H1 (cell line): ENCODE measurements around the gene COL26A1.

Source experiments
- CBX5 ChIP-seq: fragments of 300-800, 300-1000 bp; sonication (generic); IDR thresholded peaks from 2 replicates; pipeline ENCODE4 v1.7.1; 2016; ENCODE audit warnings: antibody characterized with exemption, low read length, low read depth
- CEBPB ChIP-seq: IDR thresholded peaks from 2 replicates; pipeline ENCODE4 v1.6.1; 2012; ENCODE audit warnings: low read depth, low read length
- CHD2 ChIP-seq: IDR thresholded peaks from 2 replicates; pipeline ENCODE4 v1.6.1; 2012; ENCODE audit warnings: low read length, improper control_type of control experiment
- CTCF ChIP-seq, 3 experiments: IDR thresholded peaks; 1 replicate in 2 of 3; 2 replicates in 1 of 3; pipeline versions ENCODE4 v1.5.1 to v1.6.1; 2011; ENCODE audit warnings: low read length in 3 of 3, mild to moderate bottlenecking in 3 of 3, inconsistent platforms in 2 of 3, low read depth in 1 of 3, moderate library complexity in 1 of 3; ENCODE audit not compliant: insufficient read depth in 1 of 3; ENCODE audit errors: control extremely low read depth in 1 of 3
- EZH2 ChIP-seq: fragments of 200-600 bp; sonication (generic); IDR thresholded peaks from 2 replicates; pipeline ENCODE4 v1.7.1; 2012; ENCODE audit warnings: low read depth, mild to moderate bottlenecking, moderate library complexity, low read length, inconsistent platforms; ENCODE audit not compliant: severe bottlenecking
- GABPA ChIP-seq: IDR thresholded peaks from 2 replicates; pipeline ENCODE4 v1.6.1; 2011; ENCODE audit warnings: mild to moderate bottlenecking, low read length, moderate library complexity, borderline replicate concordance; ENCODE audit not compliant: insufficient read depth
- MAX ChIP-seq: IDR thresholded peaks from 2 replicates; pipeline ENCODE4 v1.6.1; 2012; ENCODE audit warnings: inconsistent platforms
- POLR2A ChIP-seq, 2 experiments: IDR thresholded peaks; 1 replicate in 1 of 2; 2 replicates in 1 of 2; pipeline ENCODE4 v1.6.1; 2011; ENCODE audit warnings: low read depth in 2 of 2, low read length in 2 of 2, mild to moderate bottlenecking in 2 of 2; ENCODE audit errors: control extremely low read depth in 1 of 2
- POLR2AphosphoS5 ChIP-seq: IDR thresholded peaks from 2 replicates; pipeline ENCODE4 v1.6.1; 2011; ENCODE audit warnings: low read depth, low read length
- RAD21 ChIP-seq, 2 experiments: IDR thresholded peaks in 1 of 2; conservative IDR thresholded peaks in 1 of 2; 2 replicates each; pipeline ENCODE4 v1.6.1; 2011; ENCODE audit warnings: low read depth in 2 of 2, low read length in 2 of 2, improper control_type of control experiment in 1 of 2, inconsistent platforms in 1 of 2, mild to moderate bottlenecking in 1 of 2, moderate library complexity in 1 of 2
- RFX5 ChIP-seq: IDR thresholded peaks from 2 replicates; pipeline ENCODE4 v1.6.1; 2011; ENCODE audit warnings: low read depth, low read length, improper control_type of control experiment, borderline replicate concordance

- no peak for TF ChIP-seq RAD21 (IDR thresholded peaks at IDR 0.05 in 1 of 2, conservative IDR thresholded peaks at IDR 0.05 in 1 of 2; ENCODE audit: low read depth in 2 of 2, low read length in 2 of 2)
- TF ChIP-seq CTCF (IDR thresholded peaks at IDR 0.05; ENCODE audit: control extremely low read depth in 1 of 3, insufficient read depth in 1 of 3, low read depth in 1 of 3, low read length in 3 of 3) = no peak
- no peak for TF ChIP-seq MAX
- TF ChIP-seq POLR2AphosphoS5 = no peak; the same call in 1 of the 2 replicates
- no peak for TF ChIP-seq CEBPB
- no peak for TF ChIP-seq GABPA
- TF ChIP-seq POLR2A (IDR thresholded peaks at IDR 0.05; ENCODE audit: control extremely low read depth in 1 of 2, low read depth in 2 of 2, low read length in 2 of 2) = no peak
- no peak for TF ChIP-seq RFX5
- TF ChIP-seq CHD2 = no peak
- no peak for TF ChIP-seq CBX5
- no peak for TF ChIP-seq EZH2
Observed at GRCh38 chr7:101559586-101559985, 196.9 kb downstream of the COL26A1 start.
